Measurements from ENCODE around the gene PXMP4. TPM values are rescaled to one million over a fixed set of nuclear protein-coding genes. Genes with fewer than 3 reads are reported as not detected.

PXMP4 gene
- total and polyA plus RNA-seq, 9 of the 15 experiments (the other 6 are each of a cell fraction or from before 2014, with no cell fraction given): 4.8 to 29.1 (median 6.8) TPM

DNA sequence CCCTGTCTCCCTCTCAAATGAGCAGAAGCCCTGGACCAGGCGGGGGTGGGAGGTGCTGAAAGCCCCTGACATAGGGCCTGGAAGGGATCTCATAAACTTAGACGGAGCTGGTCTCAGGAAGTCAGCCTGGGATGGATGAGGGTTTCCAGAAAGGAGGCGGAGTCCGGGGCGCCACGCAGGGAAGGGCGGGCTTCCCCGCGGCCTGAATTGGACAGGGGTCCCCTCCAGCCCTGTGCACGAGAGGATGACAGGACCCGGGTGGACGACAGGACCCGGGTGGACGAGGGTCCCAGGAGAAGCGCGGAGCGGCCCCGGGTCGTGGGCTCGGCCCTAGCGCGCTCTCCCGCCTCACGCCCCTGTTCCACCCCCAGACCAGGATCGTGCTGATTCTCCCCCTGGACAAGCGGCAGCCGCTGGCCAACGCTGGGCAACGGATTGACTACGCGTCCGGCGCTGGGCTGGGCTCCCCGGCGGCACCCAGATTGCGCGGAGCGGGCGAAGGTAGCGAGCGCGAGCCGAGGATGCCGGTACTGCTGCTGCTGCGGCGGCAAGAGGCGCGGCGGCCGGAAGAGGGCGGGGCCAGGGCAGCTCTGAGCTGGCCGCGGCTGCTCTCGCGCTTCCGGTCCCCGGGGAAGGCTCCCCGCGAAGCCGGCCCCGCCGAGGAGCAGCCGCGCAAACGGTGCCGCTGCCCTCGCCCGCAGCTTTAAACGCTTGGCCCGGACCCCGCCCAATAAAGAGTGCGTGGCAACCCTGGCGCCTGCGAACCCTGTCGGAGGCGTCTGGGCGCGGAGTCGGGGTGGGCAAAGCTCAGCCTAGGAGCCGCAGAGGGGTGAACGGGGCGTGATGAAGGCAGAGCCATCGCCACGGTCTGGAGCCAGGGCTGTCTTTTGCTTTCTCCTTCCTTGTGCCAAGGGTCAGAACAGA, 56.7 kb downstream of the PXMP4 start (continued):
- TF ChIP-seq, protein P1, sequence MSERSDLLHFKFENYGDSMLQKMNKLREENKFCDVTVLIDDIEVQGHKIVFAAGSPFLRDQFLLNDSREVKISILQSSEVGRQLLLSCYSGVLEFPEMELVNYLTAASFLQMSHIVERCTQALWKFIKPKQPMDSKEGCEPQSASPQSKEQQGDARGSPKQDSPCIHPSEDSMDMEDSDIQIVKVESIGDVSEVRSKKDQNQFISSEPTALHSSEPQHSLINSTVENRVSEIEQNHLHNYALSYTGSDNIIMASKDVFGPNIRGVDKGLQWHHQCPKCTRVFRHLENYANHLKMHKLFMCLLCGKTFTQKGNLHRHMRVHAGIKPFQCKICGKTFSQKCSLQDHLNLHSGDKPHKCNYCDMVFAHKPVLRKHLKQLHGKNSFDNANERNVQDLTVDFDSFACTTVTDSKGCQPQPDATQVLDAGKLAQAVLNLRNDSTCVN (CRISPR knock-in tag; IDR thresholded peaks at IDR 0.05): peak; percentile 53
- TF ChIP-seq RBM22 (IDR thresholded peaks at IDR 0.05; ENCODE audit: low read depth, low read length, poor library complexity, severe bottlenecking) (peak; percentile 91), NR2F6 (CRISPR knock-in tag; IDR thresholded peaks at IDR 0.05) (0 out of 2 replicates have a peak, but pooled peaks have one; percentile 80), KAT8 (IDR thresholded peaks at IDR 0.05; ENCODE audit: low read depth) (no peak), ZBTB7A (IDR thresholded peaks at IDR 0.05; ENCODE audit: borderline replicate concordance, control insufficient read depth, low read depth, low read length) (peak; percentile 38; the same call in 1 of the 2 replicates)
- TF ChIP-seq, protein P2, sequence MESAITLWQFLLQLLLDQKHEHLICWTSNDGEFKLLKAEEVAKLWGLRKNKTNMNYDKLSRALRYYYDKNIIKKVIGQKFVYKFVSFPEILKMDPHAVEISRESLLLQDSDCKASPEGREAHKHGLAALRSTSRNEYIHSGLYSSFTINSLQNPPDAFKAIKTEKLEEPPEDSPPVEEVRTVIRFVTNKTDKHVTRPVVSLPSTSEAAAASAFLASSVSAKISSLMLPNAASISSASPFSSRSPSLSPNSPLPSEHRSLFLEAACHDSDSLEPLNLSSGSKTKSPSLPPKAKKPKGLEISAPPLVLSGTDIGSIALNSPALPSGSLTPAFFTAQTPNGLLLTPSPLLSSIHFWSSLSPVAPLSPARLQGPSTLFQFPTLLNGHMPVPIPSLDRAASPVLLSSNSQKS (CRISPR knock-in tag; IDR thresholded peaks at IDR 0.05): no peak
- TF ChIP-seq, protein P3, sequence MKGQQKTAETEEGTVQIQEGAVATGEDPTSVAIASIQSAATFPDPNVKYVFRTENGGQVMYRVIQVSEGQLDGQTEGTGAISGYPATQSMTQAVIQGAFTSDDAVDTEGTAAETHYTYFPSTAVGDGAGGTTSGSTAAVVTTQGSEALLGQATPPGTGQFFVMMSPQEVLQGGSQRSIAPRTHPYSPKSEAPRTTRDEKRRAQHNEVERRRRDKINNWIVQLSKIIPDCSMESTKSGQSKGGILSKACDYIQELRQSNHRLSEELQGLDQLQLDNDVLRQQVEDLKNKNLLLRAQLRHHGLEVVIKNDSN (CRISPR knock-in tag; IDR thresholded peaks at IDR 0.05): peak; percentile 8; the same call in 1 of the 2 replicates
- TF ChIP-seq, protein P4, sequence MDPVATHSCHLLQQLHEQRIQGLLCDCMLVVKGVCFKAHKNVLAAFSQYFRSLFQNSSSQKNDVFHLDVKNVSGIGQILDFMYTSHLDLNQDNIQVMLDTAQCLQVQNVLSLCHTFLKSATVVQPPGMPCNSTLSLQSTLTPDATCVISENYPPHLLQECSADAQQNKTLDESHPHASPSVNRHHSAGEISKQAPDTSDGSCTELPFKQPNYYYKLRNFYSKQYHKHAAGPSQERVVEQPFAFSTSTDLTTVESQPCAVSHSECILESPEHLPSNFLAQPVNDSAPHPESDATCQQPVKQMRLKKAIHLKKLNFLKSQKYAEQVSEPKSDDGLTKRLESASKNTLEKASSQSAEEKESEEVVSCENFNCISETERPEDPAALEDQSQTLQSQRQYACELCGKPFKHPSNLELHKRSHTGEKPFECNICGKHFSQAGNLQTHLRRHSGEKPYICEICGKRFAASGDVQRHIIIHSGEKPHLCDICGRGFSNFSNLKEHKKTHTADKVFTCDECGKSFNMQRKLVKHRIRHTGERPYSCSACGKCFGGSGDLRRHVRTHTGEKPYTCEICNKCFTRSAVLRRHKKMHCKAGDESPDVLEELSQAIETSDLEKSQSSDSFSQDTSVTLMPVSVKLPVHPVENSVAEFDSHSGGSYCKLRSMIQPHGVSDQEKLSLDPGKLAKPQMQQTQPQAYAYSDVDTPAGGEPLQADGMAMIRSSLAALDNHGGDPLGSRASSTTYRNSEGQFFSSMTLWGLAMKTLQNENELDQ (CRISPR knock-in tag; IDR thresholded peaks at IDR 0.05; ENCODE audit: borderline replicate concordance): no peak
